Measurements from ENCODE around the gene MET.
A peak's percentile ranks its signal among the peaks of the same experiment; 100 is the strongest.

The MET gene

DNA sequence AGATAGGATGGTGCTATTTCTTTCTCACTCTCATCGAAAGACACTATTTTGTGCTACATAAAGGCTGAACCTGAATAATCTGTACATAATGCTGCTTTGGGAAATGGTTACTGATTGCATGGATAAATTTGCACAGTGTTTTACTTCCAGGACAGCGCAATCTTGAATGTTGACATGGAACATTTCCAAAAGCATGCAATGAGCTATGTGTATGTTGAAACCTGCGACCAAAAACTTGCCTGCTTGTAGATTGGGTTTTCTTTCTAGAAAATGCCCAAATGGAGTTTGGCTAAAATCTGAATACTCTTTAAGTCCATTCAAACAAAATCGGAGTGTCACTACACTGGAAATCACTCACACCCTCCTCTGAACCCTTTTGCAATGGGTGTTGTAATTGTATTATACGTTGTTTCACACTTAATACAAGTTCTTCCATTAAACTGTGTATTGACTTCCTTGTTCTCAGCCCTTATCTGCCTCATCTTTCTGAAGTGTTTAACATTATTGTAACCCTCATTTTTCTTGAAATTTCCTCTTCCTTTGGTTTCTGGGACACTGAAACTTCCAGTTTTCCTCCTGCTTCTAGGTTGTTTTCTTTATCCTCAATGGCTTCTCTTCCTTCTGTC lies 116.7 kb downstream of the MET start:
- no peak overlapping the region for H3K4me3 Mint-ChIP-seq
- H3K27me3 Mint-ChIP-seq (ENCODE audit: low read depth) = peaks cover 2% of the 10 kb centered on the region
- no peaks in the 10 kb centered on the region for H3K4me1 Mint-ChIP-seq (ENCODE audit: low read depth)
- H3K27ac Mint-ChIP-seq = no peak overlapping the region
- no peak for DNase-seq (ENCODE audit: low spot score)
- no peaks in the 10 kb centered on the region for H3K36me3 Mint-ChIP-seq (ENCODE audit: low read depth)
- no peaks in the 10 kb centered on the region for H3K9me3 Mint-ChIP-seq

DNA sequence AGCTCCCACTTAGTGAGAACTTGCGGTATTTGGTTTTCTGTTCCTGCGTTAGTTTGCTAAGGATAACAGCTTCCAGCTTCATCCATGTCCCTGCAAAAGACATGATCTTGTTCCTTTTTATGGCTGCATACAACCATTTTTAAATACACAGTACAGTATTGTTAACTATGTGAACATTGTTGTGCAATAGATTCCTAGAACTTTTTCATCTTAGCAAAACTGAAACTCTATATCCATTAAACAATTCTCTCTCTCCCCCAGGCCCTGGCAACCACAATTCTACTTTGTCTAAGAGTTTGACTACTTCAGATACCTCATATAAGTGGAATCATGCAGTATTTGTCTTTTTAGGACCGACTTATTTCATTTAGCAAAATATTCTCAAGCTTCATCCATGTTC lies 118.0 kb downstream of the MET start:
- no peak for DNase-seq (ENCODE audit: low spot score)

GRCh38 chr7:116792813-116793212 lies 120.8 kb downstream of the MET start:
- no peak overlapping the region for H3K4me3 Mint-ChIP-seq
- H3K4me1 Mint-ChIP-seq (ENCODE audit: low read depth) = no peaks in the 10 kb centered on the region
- H3K27me3 Mint-ChIP-seq (ENCODE audit: low read depth) = peaks cover 2% of the 10 kb centered on the region
- no peaks in the 10 kb centered on the region for H3K9me3 Mint-ChIP-seq
- no peak overlapping the region for H3K27ac Mint-ChIP-seq
- H3K36me3 Mint-ChIP-seq (ENCODE audit: low read depth) = no peaks in the 10 kb centered on the region
- DNase-seq (ENCODE audit: low spot score) = no peak

More for the DNA sequence above, 118.0 kb downstream of the MET start:
- Mint-ChIP-seq H3K4me3 (no peak overlapping the region), H3K36me3 (ENCODE audit: low read depth) (no peaks in the 10 kb centered on the region), H3K4me1 (ENCODE audit: low read depth) (no peaks in the 10 kb centered on the region), H3K27ac (no peak overlapping the region), H3K27me3 (ENCODE audit: low read depth) (peaks cover 2% of the 10 kb centered on the region), H3K9me3 (no peaks in the 10 kb centered on the region)

- DNase-seq (ENCODE audit: low spot score) = no peak
- H3K4me1 Mint-ChIP-seq (ENCODE audit: low read depth) = no peaks in the 10 kb centered on the region
- H3K27me3 Mint-ChIP-seq (ENCODE audit: low read depth) = peaks cover 2% of the 10 kb centered on the region
- H3K9me3 Mint-ChIP-seq = no peaks in the 10 kb centered on the region
- H3K27ac Mint-ChIP-seq = no peak overlapping the region
- no peaks in the 10 kb centered on the region for H3K36me3 Mint-ChIP-seq (ENCODE audit: low read depth)
- H3K4me3 Mint-ChIP-seq = no peak overlapping the region
Observed at GRCh38 chr7:116793795-116794340, 121.9 kb downstream of the MET start.

DNA sequence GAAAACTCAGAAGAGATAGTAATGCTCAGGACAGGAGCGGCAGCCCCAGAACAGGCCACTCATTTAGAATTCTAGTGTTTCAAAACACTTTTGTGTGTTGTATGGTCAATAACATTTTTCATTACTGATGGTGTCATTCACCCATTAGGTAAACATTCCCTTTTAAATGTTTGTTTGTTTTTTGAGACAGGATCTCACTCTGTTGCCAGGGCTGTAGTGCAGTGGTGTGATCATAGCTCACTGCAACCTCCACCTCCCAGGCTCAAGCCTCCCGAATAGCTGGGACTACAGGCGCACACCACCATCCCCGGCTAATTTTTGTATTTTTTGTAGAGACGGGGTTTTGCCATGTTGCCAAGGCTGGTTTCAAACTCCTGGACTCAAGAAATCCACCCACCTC lies 124.5 kb downstream of the MET start:
- Mint-ChIP-seq H3K9me3 (no peaks in the 10 kb centered on the region), H3K27me3 (ENCODE audit: low read depth) (no peaks in the 10 kb centered on the region), H3K4me1 (ENCODE audit: low read depth) (peaks cover 5% of the 10 kb centered on the region), H3K27ac (no peak overlapping the region), H3K4me3 (no peak overlapping the region), H3K36me3 (ENCODE audit: low read depth) (no peaks in the 10 kb centered on the region)
- no peak for DNase-seq (ENCODE audit: low spot score)

GRCh38 chr7:116797612-116798011 lies 125.6 kb downstream of the MET start:
- Mint-ChIP-seq H3K4me3 (no peak overlapping the region), H3K27ac (no peak overlapping the region), H3K4me1 (ENCODE audit: low read depth) (peaks cover 5% of the 10 kb centered on the region)

GRCh38 chr7:116798232-116798631 lies 126.2 kb downstream of the MET start:
- Mint-ChIP-seq H3K4me3 (no peak overlapping the region), H3K36me3 (ENCODE audit: low read depth) (no peaks in the 10 kb centered on the region), H3K4me1 (ENCODE audit: low read depth) (peaks cover 8% of the 10 kb centered on the region), H3K27me3 (ENCODE audit: low read depth) (no peaks in the 10 kb centered on the region), H3K9me3 (no peaks in the 10 kb centered on the region), H3K27ac (no peak overlapping the region)
- DNase-seq (ENCODE audit: low spot score) = no peak

More at GRCh38 chr7:116797612-116798011, 125.6 kb downstream of the MET start:
- no peak for DNase-seq (ENCODE audit: low spot score)
- Mint-ChIP-seq H3K27me3 (ENCODE audit: low read depth) (no peaks in the 10 kb centered on the region), H3K9me3 (no peaks in the 10 kb centered on the region), H3K36me3 (ENCODE audit: low read depth) (no peaks in the 10 kb centered on the region)

GRCh38 chr7:116799916-116800315 lies 127.9 kb downstream of the MET start:
- Mint-ChIP-seq H3K27me3 (ENCODE audit: low read depth) (no peaks in the 10 kb centered on the region), H3K27ac (no peak overlapping the region), H3K4me3 (no peak overlapping the region), H3K9me3 (no peaks in the 10 kb centered on the region), H3K36me3 (ENCODE audit: low read depth) (no peaks in the 10 kb centered on the region), H3K4me1 (ENCODE audit: low read depth) (peaks cover 8% of the 10 kb centered on the region)
- DNase-seq (ENCODE audit: low spot score) = no peak

DNA sequence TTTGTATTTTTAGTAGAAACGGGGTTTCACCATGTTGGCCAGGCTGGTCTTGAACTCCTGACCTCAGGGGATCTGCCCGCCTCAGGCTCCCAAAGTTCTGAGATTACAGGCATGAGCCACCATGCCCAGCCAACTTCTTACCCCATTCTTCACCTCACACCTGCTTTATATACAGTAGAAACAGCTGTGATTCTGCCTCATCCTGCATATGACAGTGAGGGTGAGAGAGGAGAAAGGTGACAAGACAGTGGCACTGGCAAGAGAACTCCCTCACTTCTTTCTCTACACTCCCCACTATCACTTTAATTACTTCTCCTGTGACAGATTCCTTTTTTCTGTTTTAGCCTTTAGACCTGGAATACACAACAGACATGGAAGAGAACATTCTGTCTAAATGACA lies 128.6 kb downstream of the MET start:
- H3K4me3 Mint-ChIP-seq = no peak overlapping the region
- H3K36me3 Mint-ChIP-seq (ENCODE audit: low read depth) = no peaks in the 10 kb centered on the region
- H3K9me3 Mint-ChIP-seq = no peaks in the 10 kb centered on the region
- H3K27ac Mint-ChIP-seq = no peak overlapping the region
- no peaks in the 10 kb centered on the region for H3K27me3 Mint-ChIP-seq (ENCODE audit: low read depth)
- peaks cover 8% of the 10 kb centered on the region for H3K4me1 Mint-ChIP-seq (ENCODE audit: low read depth)
- no peak for DNase-seq (ENCODE audit: low spot score)

DNA sequence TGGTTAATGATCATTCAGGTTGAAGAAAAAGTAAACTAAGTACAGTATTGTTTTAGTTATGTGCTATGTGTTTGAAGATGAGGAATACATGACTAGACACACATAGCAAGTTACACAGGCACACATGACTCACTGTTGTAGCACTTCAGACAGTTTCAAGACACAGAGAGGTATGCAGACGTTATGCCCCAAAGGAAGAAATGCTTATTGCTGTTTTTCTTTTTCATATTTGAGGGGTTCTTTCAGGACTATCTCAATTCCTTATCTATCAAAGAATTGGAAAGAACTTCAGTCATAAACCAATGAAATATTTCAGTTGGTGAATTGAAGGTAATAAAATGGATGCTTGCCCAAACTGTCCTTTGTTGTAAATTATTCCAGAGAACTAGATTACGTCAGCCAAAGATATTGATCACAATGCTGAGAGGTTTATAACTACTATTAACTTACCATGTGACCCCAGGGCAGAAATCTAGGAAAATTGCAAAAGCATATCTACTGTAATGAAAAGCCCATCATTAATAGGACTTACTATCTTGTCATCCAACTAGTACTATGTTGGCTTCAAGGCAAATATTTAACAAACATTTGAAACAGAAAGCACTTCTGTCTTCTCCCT lies 129.2 kb downstream of the MET start:
- Mint-ChIP-seq H3K36me3 (ENCODE audit: low read depth) (no peaks in the 10 kb centered on the region), H3K9me3 (no peaks in the 10 kb centered on the region), H3K27ac (no peak overlapping the region), H3K4me1 (ENCODE audit: low read depth) (peaks cover 8% of the 10 kb centered on the region), H3K27me3 (ENCODE audit: low read depth) (no peaks in the 10 kb centered on the region), H3K4me3 (no peak overlapping the region)
- no peak for DNase-seq (ENCODE audit: low spot score)

- Mint-ChIP-seq H3K27me3 (ENCODE audit: low read depth) (no peaks in the 10 kb centered on the region), H3K4me1 (ENCODE audit: low read depth) (peaks cover 8% of the 10 kb centered on the region), H3K27ac (no peak overlapping the region), H3K9me3 (no peaks in the 10 kb centered on the region), H3K36me3 (ENCODE audit: low read depth) (no peaks in the 10 kb centered on the region), H3K4me3 (no peak overlapping the region)
- DNase-seq (ENCODE audit: low spot score) = no peak
Observed at GRCh38 chr7:116802144-116802745, 130.2 kb downstream of the MET start.

GRCh38 chr7:116802746-116803152 lies 130.8 kb downstream of the MET start:
- peaks cover 8% of the 10 kb centered on the region for H3K4me1 Mint-ChIP-seq (ENCODE audit: low read depth)
- no peak overlapping the region for H3K27ac Mint-ChIP-seq
- H3K9me3 Mint-ChIP-seq = no peaks in the 10 kb centered on the region
- no peaks in the 10 kb centered on the region for H3K36me3 Mint-ChIP-seq (ENCODE audit: low read depth)
- H3K4me3 Mint-ChIP-seq = no peak overlapping the region
- DNase-seq (ENCODE audit: low spot score) = peak; percentile 51
- no peaks in the 10 kb centered on the region for H3K27me3 Mint-ChIP-seq (ENCODE audit: low read depth)

GRCh38 chr7:116804471-116804870 lies 132.5 kb downstream of the MET start:
- no peaks in the 10 kb centered on the region for H3K36me3 Mint-ChIP-seq (ENCODE audit: low read depth)
- DNase-seq (ENCODE audit: low spot score) = no peak

GRCh38 chr7:116805100-116805544 lies 133.1 kb downstream of the MET start:
- Mint-ChIP-seq H3K36me3 (ENCODE audit: low read depth) (no peaks in the 10 kb centered on the region), H3K27me3 (ENCODE audit: low read depth) (peaks cover 6% of the 10 kb centered on the region), H3K9me3 (no peaks in the 10 kb centered on the region), H3K4me3 (no peak overlapping the region), H3K4me1 (ENCODE audit: low read depth) (peaks cover 8% of the 10 kb centered on the region), H3K27ac (no peak overlapping the region)
- no peak for DNase-seq (ENCODE audit: low spot score)

More at GRCh38 chr7:116804471-116804870, 132.5 kb downstream of the MET start:
- Mint-ChIP-seq H3K4me3 (no peak overlapping the region), H3K27me3 (ENCODE audit: low read depth) (peaks cover 6% of the 10 kb centered on the region), H3K9me3 (no peaks in the 10 kb centered on the region), H3K27ac (no peak overlapping the region), H3K4me1 (ENCODE audit: low read depth) (peaks cover 8% of the 10 kb centered on the region)

Measured in T-helper 2 cell treated with Interferon-gamma antibody and Interleukin-4, amounts not matched to agents 5 μg/mL and 100 μg/mL, for 36 hours (primary cell).